Measurements from ENCODE around the gene XIRP1.

DNA sequence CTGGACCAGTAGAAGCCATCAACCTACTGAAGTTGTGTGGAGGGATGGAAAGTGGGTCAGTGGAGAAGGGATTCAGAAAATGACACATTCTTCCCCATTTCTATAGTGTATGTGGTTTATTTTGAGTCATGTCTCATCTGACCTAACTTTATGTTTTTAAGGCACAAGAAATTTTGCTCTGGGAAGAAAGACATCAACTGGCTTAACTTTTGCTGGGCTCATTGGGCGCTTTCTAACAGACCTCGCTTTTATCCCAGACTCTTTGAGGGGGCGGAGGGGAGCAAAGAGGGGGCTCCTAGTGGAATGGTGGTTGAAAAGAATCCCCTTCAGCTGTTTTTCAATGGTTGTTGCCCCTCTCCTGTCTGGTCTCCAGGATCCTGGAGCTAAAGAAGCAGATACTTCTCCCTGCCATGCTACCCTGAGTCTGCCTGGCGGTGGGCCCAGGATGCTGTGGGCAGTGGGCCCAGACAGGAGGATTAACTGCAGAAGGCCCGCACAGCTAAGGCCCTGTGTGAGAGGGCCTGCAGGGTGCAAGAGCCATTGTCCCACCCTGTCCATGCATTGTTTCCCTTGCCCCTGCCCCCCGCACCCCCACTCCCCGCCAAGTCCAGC lies 53.5 kb downstream of the XIRP1 start:
- TF ChIP-seq, protein P1, sequence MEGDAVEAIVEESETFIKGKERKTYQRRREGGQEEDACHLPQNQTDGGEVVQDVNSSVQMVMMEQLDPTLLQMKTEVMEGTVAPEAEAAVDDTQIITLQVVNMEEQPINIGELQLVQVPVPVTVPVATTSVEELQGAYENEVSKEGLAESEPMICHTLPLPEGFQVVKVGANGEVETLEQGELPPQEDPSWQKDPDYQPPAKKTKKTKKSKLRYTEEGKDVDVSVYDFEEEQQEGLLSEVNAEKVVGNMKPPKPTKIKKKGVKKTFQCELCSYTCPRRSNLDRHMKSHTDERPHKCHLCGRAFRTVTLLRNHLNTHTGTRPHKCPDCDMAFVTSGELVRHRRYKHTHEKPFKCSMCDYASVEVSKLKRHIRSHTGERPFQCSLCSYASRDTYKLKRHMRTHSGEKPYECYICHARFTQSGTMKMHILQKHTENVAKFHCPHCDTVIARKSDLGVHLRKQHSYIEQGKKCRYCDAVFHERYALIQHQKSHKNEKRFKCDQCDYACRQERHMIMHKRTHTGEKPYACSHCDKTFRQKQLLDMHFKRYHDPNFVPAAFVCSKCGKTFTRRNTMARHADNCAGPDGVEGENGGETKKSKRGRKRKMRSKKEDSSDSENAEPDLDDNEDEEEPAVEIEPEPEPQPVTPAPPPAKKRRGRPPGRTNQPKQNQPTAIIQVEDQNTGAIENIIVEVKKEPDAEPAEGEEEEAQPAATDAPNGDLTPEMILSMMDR (IDR thresholded peaks at IDR 0.05) = no peak
- TF ChIP-seq POLR2A (IDR thresholded peaks at IDR 0.05) (no peak), POLR2AphosphoS5 (IDR thresholded peaks at IDR 0.05) (no peak)
